ENCODE measurements around the gene CUX1. TPM values are rescaled to one million over a fixed set of nuclear protein-coding genes. Genes with fewer than 3 reads are reported as not detected.
A peak's percentile ranks its signal among the peaks of the same experiment; 100 is the strongest.
"Not testable (repeated sequence)": the region's sequence is repeated elsewhere in the genome, so short reads cannot be mapped to it uniquely, and the experiment has no call there.

Gene CUX1
- total and polyA plus RNA-seq, 5 donors, result 54.1 to 146 (median 109) TPM

- ATAC-seq, result no peak
- DNase-seq, result no peak
- intact Hi-C loops (cut with DNase I), result loop anchor here in 1 of 4 donors (10.0 kb wide), 1 partner anchor 231 kb away; the partner anchor contains the start of gene CUX1
- Histone ChIP-seq H3K27me3 (ENCODE audit: control insufficient read depth, insufficient read depth) (no peaks in the 10 kb centered on the region), H3K27ac (ENCODE audit: low read length) (no peak overlapping the region), H3K9me3 (ENCODE audit: control insufficient read depth, low read length) (no peaks in the 10 kb centered on the region), H3K4me3 (ENCODE audit: low read length) (no peak overlapping the region), H3K4me1 (ENCODE audit: control insufficient read depth, insufficient read depth, low read length) (peaks cover 3% of the 10 kb centered on the region)
- 69% methylated on average over 11 of the region's 11 CpGs for WGBS
These were observed 228.4 kb downstream of the CUX1 start for GRCh38 chr7:102045681-102046372.

- H3K27me3 ChIP-seq (ENCODE audit: control insufficient read depth, insufficient read depth), result no peaks in the 10 kb centered on the region
- no peaks in the 10 kb centered on the region for H3K9me3 ChIP-seq (ENCODE audit: control insufficient read depth, low read length)
- H3K4me3 ChIP-seq (ENCODE audit: low read length), result no peak overlapping the region
- ATAC-seq (no peak), DNase-seq (no peak)
- WGBS, result 82% methylated on average over 11 of the region's 11 CpGs
- no peak overlapping the region for H3K27ac ChIP-seq (ENCODE audit: low read length)
- intact Hi-C loops (cut with DNase I), result loop anchor here in 1 of 4 donors (10.0 kb wide), 1 partner anchor 232 kb away; the partner anchor contains the start of gene CUX1
- peaks cover 3% of the 10 kb centered on the region for H3K4me1 ChIP-seq (ENCODE audit: control insufficient read depth, insufficient read depth, low read length)
These were observed 229.1 kb downstream of the CUX1 start for GRCh38 chr7:102046373-102047117.

GRCh38 chr7:102047167-102047566 is 229.7 kb downstream of the CUX1 start:
- intact Hi-C loops (cut with DNase I), result loop anchor here in 1 of 4 donors (10.0 kb wide), 1 partner anchor 232 kb away; the partner anchor contains the start of gene CUX1
- no peak for ATAC-seq
- Histone ChIP-seq H3K4me1 (ENCODE audit: control insufficient read depth, insufficient read depth, low read length) (peaks cover 3% of the 10 kb centered on the region), H3K27ac (ENCODE audit: low read length) (no peak overlapping the region), H3K4me3 (ENCODE audit: low read length) (no peak overlapping the region), H3K9me3 (ENCODE audit: control insufficient read depth, low read length) (no peaks in the 10 kb centered on the region), H3K27me3 (ENCODE audit: control insufficient read depth, insufficient read depth) (no peaks in the 10 kb centered on the region)
- no peak for DNase-seq
- 98% methylated on average over 1 of the region's 1 CpG for WGBS

- peak in 1 of 2 donors; percentile 37 for ATAC-seq
- H3K27ac ChIP-seq (ENCODE audit: low read length), result no peak overlapping the region
These were observed 232.3 kb downstream of the CUX1 start for GRCh38 chr7:102049765-102050164.

GRCh38 chr7:102050864-102051460 is 233.5 kb downstream of the CUX1 start:
- H3K9me3 ChIP-seq (ENCODE audit: control insufficient read depth, low read length), result no peaks in the 10 kb centered on the region
- ATAC-seq (peak; percentile 32 to 40), DNase-seq (no peak)
- no peak overlapping the region for H3K4me3 ChIP-seq (ENCODE audit: low read length)
- intact Hi-C loops (cut with DNase I), result no loop called here
- no peak overlapping the region for H3K27ac ChIP-seq (ENCODE audit: low read length)
- 84% methylated on average over 13 of the region's 13 CpGs for WGBS
- no peaks in the 10 kb centered on the region for H3K4me1 ChIP-seq (ENCODE audit: control insufficient read depth, insufficient read depth, low read length)
- H3K27me3 ChIP-seq (ENCODE audit: control insufficient read depth, insufficient read depth), result no peaks in the 10 kb centered on the region

More at GRCh38 chr7:102049765-102050164, 232.3 kb downstream of the CUX1 start:
- no peak for DNase-seq
- Histone ChIP-seq H3K4me3 (ENCODE audit: low read length) (no peak overlapping the region), H3K4me1 (ENCODE audit: control insufficient read depth, insufficient read depth, low read length) (peaks cover under 1% of the 10 kb centered on the region), H3K9me3 (ENCODE audit: control insufficient read depth, low read length) (no peaks in the 10 kb centered on the region), H3K27me3 (ENCODE audit: control insufficient read depth, insufficient read depth) (no peaks in the 10 kb centered on the region)
- intact Hi-C loops (cut with DNase I), result loop anchor here in 1 of 4 donors (10.0 kb wide), 1 partner anchor 235 kb away; the partner anchor contains the start of gene CUX1
- 76% methylated on average over 8 of the region's 8 CpGs for WGBS

- H3K4me3 ChIP-seq (ENCODE audit: low read length); H3K27ac ChIP-seq (ENCODE audit: low read length); ATAC-seq; intact Hi-C loops (cut with DNase I); H3K27me3 ChIP-seq (ENCODE audit: control insufficient read depth, insufficient read depth); H3K4me1 ChIP-seq (ENCODE audit: control insufficient read depth, insufficient read depth, low read length); DNase-seq; H3K9me3 ChIP-seq (ENCODE audit: control insufficient read depth, low read length): not testable (repeated sequence)
- WGBS, result 90% methylated on average over 10 of the region's 10 CpGs
These were observed 234.3 kb downstream of the CUX1 start for GRCh38 chr7:102051736-102052135.

- Histone ChIP-seq H3K4me3 (ENCODE audit: low read length) (no peak overlapping the region), H3K9me3 (ENCODE audit: control insufficient read depth, low read length) (no peaks in the 10 kb centered on the region), H3K27me3 (ENCODE audit: control insufficient read depth, insufficient read depth) (no peaks in the 10 kb centered on the region), H3K27ac (ENCODE audit: low read length) (no peak overlapping the region), H3K4me1 (ENCODE audit: control insufficient read depth, insufficient read depth, low read length) (no peaks in the 10 kb centered on the region)
- DNase-seq, result no peak
- no peak for ATAC-seq
- intact Hi-C loops (cut with DNase I), result no loop called here
- WGBS, result 96% methylated on average over 2 of the region's 2 CpGs
These were observed 236.7 kb downstream of the CUX1 start for GRCh38 chr7:102054158-102054557.

GRCh38 chr7:102055181-102055976 is 238.0 kb downstream of the CUX1 start:
- WGBS, result 95% methylated on average over 2 of the region's 2 CpGs
- Histone ChIP-seq H3K27ac (ENCODE audit: low read length) (no peak overlapping the region), H3K27me3 (ENCODE audit: control insufficient read depth, insufficient read depth) (no peaks in the 10 kb centered on the region), H3K9me3 (ENCODE audit: control insufficient read depth, low read length) (no peaks in the 10 kb centered on the region), H3K4me3 (ENCODE audit: low read length) (no peak overlapping the region), H3K4me1 (ENCODE audit: control insufficient read depth, insufficient read depth, low read length) (no peaks in the 10 kb centered on the region)
- ATAC-seq (no peak), DNase-seq (no peak)
- intact Hi-C loops (cut with DNase I), result no loop called here

- Histone ChIP-seq H3K27me3 (ENCODE audit: control insufficient read depth, insufficient read depth) (no peaks in the 10 kb centered on the region), H3K27ac (ENCODE audit: low read length) (no peak overlapping the region), H3K9me3 (ENCODE audit: control insufficient read depth, low read length) (no peaks in the 10 kb centered on the region), H3K4me1 (ENCODE audit: control insufficient read depth, insufficient read depth, low read length) (peaks cover 5% of the 10 kb centered on the region), H3K4me3 (ENCODE audit: low read length) (no peak overlapping the region)
- DNase-seq, result no peak
- ATAC-seq, result no peak
- 63% methylated on average over 9 of the region's 9 CpGs for WGBS
- intact Hi-C loops (cut with DNase I), result no loop called here
These were observed 242.1 kb downstream of the CUX1 start for GRCh38 chr7:102059524-102059923.

GRCh38 chr7:102061354-102061945 is 244.0 kb downstream of the CUX1 start:
- H3K27ac ChIP-seq (ENCODE audit: low read length), result no peak overlapping the region
- H3K9me3 ChIP-seq (ENCODE audit: control insufficient read depth, low read length), result no peaks in the 10 kb centered on the region
- no peak overlapping the region for H3K4me3 ChIP-seq (ENCODE audit: low read length)
- intact Hi-C loops (cut with DNase I), result no loop called here
- 87% methylated on average over 11 of the region's 11 CpGs for WGBS
- DNase-seq, result no peak
- no peaks in the 10 kb centered on the region for H3K27me3 ChIP-seq (ENCODE audit: control insufficient read depth, insufficient read depth)
- ATAC-seq, result no peak
- H3K4me1 ChIP-seq (ENCODE audit: control insufficient read depth, insufficient read depth, low read length), result peaks cover 6% of the 10 kb centered on the region

Data from right cardiac atrium (tissue), 5 donors.